RWPE2 (cell line): Measurements from ENCODE around the gene ANO2.

ENCODE experiments used
- ATAC-seq: fragments of 200-7000 bp; cut with Tn5 transposase; 3 replicates; pipeline ENCODE4 v1.9.1; 2021; ENCODE audit warnings: low read depth
- DNase-seq: peaks from one replicate; pipeline ENCODE4 v3.0.0-alpha.2; 2020; ENCODE audit warnings: low spot score
- H3K27ac ChIP-seq: fragments of 450-650 bp; 2 replicates; pipeline ENCODE4 v1.5.1; 2017; ENCODE audit warnings: mild to moderate bottlenecking; ENCODE audit not compliant: poor library complexity, severe bottlenecking
- H3K27me3 ChIP-seq: fragments of 250-450 bp; sonication (Bioruptor Pico); 2 replicates; pipeline ENCODE4 v1.5.1; 2021; ENCODE audit warnings: mild to moderate bottlenecking, moderate library complexity; ENCODE audit not compliant: insufficient read depth, poor library complexity, severe bottlenecking
- H3K36me3 ChIP-seq: fragments of 250-450 bp; sonication (Bioruptor Pico); 2 replicates; pipeline ENCODE4 v1.5.1; 2020; ENCODE audit warnings: low read depth, mild to moderate bottlenecking, moderate library complexity
- H3K4me1 ChIP-seq: fragments of 250-450 bp; sonication (Bioruptor Pico); 2 replicates; pipeline ENCODE4 v1.5.1; 2021; ENCODE audit warnings: mild to moderate bottlenecking, moderate library complexity; ENCODE audit not compliant: insufficient read depth, poor library complexity, severe bottlenecking
- H3K4me3 ChIP-seq: fragments of 250-450 bp; sonication (Bioruptor Pico); 2 replicates; pipeline ENCODE4 v1.5.1; 2021; ENCODE audit warnings: mild to moderate bottlenecking, moderate library complexity; ENCODE audit not compliant: severe bottlenecking
- H3K9me3 ChIP-seq: fragments of 250-450 bp; sonication (Bioruptor Pico); 2 replicates; pipeline ENCODE4 v1.5.1; 2021; ENCODE audit warnings: mild to moderate bottlenecking, moderate library complexity; ENCODE audit not compliant: severe bottlenecking
- CTCF ChIP-seq: fragments of 450-650 bp; IDR thresholded peaks from one replicate; pipeline ENCODE4 v1.5.1; 2017; ENCODE audit warnings: mild to moderate bottlenecking, moderate library complexity; ENCODE audit not compliant: poor library complexity, severe bottlenecking

The ANO2 gene

DNA sequence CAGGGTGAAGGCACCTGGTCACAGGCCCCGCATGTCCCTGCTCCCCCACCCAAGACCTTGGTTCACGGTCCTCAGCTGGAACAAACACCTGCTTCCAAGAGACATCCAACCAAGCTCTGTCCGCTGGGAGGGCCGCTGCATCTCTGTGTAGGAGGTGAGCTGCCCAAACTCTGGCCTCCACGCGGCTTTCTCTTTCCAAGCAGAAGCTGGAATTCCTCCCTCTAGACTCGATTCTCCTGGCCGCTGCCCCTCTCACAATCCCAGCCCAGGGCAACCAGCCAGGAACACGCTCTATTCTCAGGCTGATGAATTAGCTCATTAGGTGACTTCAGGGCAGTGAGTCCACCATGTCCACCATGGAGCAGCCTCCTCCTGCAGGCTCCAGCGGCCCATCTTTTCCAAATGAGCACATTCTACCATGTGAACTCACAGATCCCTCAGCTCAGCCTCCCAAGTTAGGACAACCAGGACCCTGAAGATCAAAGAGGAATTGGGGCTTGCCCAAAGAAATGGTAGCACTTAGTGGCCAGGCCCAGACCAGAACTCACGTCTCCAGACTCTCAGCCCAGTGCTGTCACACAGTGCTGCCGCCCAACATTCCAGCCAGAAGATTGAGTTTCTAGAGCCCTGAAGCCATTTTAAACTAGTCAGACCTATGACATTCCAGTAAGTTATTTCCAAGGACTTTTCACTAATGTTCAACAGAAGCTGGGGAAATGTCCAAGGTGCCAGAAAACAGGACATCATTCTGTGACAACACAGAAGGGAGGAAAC is 146.6 kb downstream of the ANO2 start:
- peaks cover 2% of the 10 kb centered on the region for H3K9me3 ChIP-seq
- no peaks in the 10 kb centered on the region for H3K27me3 ChIP-seq
- H3K27ac ChIP-seq: no peak overlapping the region
- H3K4me1 ChIP-seq: no peaks in the 10 kb centered on the region
- no peak for ATAC-seq
- DNase-seq: no peak
- no peak for TF ChIP-seq CTCF
- H3K36me3 ChIP-seq: no peaks in the 10 kb centered on the region
- H3K4me3 ChIP-seq: no peak overlapping the region

DNA sequence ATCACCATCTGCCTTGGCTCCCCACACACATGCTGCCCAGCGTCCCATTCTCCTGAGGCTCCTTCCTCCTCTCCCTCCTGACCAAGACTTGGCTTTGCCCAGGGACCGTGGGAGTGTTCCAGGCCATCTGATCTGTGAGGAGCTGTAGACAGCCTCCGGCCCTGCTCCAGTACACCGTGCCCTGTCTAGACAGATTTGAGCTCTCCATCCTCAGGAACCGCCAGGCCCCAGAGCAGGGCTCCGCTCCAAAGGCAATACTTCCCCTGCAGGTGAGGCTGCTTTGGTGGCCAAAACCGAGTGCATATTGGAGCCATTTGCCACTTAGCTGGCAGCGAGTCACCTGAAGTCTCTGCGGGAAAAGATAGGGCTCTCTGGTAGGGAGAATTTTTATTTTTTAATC is 147.4 kb downstream of the ANO2 start:
- TF ChIP-seq CTCF: no peak
- H3K27me3 ChIP-seq: no peaks in the 10 kb centered on the region
- ATAC-seq (no peak), DNase-seq (no peak)
- no peaks in the 10 kb centered on the region for H3K36me3 ChIP-seq
- H3K4me1 ChIP-seq: no peaks in the 10 kb centered on the region
- H3K9me3 ChIP-seq: peaks cover 2% of the 10 kb centered on the region
- H3K27ac ChIP-seq: no peak overlapping the region
- no peak overlapping the region for H3K4me3 ChIP-seq

- no peak for TF ChIP-seq CTCF
- Histone ChIP-seq H3K27me3 (no peaks in the 10 kb centered on the region), H3K27ac (no peak overlapping the region), H3K9me3 (peaks cover 2% of the 10 kb centered on the region), H3K4me3 (no peak overlapping the region), H3K4me1 (no peaks in the 10 kb centered on the region), H3K36me3 (no peaks in the 10 kb centered on the region)
- no peak for DNase-seq
- no peak for ATAC-seq
These were observed 148.2 kb downstream of the ANO2 start for GRCh38 chr12:5796959-5797225.

- Histone ChIP-seq H3K4me3 (no peak overlapping the region), H3K36me3 (no peaks in the 10 kb centered on the region), H3K4me1 (no peaks in the 10 kb centered on the region), H3K27ac (no peak overlapping the region), H3K27me3 (no peaks in the 10 kb centered on the region), H3K9me3 (peaks cover 2% of the 10 kb centered on the region)
- peak; percentile 20 for TF ChIP-seq CTCF
- DNase-seq: no peak
- 0 out of 3 replicates have a peak, but pooled peaks have one; percentile 33 for ATAC-seq
These were observed 148.7 kb downstream of the ANO2 start for GRCh38 chr12:5796171-5796958.

DNA sequence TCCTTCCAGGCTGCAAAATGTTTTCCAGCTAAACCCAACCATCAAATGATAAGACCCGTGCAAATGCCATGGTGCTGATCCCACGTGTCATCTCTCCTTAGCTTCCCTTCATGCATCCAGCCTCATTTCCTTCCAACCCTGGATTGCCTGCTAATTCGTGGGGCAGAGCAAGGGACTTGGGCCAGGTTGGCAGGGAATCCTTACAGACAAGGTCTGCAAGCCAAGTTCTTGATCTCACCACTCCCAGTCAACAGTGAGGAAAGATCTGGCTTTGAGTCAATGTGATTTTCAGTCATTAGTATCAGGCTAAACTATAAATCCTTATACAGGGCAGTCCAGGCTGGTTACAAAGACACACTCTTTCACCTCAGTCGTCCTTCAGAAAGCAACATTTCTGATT is 150.9 kb downstream of the ANO2 start:
- no peak for DNase-seq
- H3K27me3 ChIP-seq: no peaks in the 10 kb centered on the region
- H3K4me3 ChIP-seq: no peak overlapping the region
- no peak for TF ChIP-seq CTCF
- peaks cover 2% of the 10 kb centered on the region for H3K9me3 ChIP-seq
- no peak overlapping the region for H3K27ac ChIP-seq
- H3K4me1 ChIP-seq: no peaks in the 10 kb centered on the region
- no peak for ATAC-seq
- H3K36me3 ChIP-seq: no peaks in the 10 kb centered on the region
